Fibroblast of lung (primary cell): ENCODE measurements around the gene DAGLA. TPM values are rescaled to one million over a fixed set of nuclear protein-coding genes. Genes with fewer than 3 reads are reported as not detected.

Source experiments
- DNase-seq, 2 donors: peaks; one replicate each; pipeline versions ENCODE4 v3.0.0 to v3.0.0-alpha.2; 2010; ENCODE audit warnings: low read depth in 2 of 2
- H2AFZ ChIP-seq: 2 replicates; pipeline ENCODE4 v1.5.1; 2012; ENCODE audit warnings: low read length, control low read depth, inconsistent platforms
- H3K27ac ChIP-seq: 2 replicates; pipeline ENCODE4 v1.5.1; 2011; ENCODE audit warnings: low read length, control low read depth; ENCODE audit not compliant: insufficient read depth
- H3K27me3 ChIP-seq: 2 replicates; pipeline ENCODE4 v1.5.1; 2011; ENCODE audit warnings: mild to moderate bottlenecking, low read length; ENCODE audit not compliant: control insufficient read depth, insufficient read depth
- H3K36me3 ChIP-seq: 2 replicates; pipeline ENCODE4 v1.5.1; 2011; ENCODE audit warnings: low read length; ENCODE audit not compliant: control insufficient read depth, insufficient read depth
- H3K4me1 ChIP-seq: 2 replicates; pipeline ENCODE4 v1.5.1; 2011; ENCODE audit warnings: low read length; ENCODE audit not compliant: control insufficient read depth, insufficient read depth; ENCODE audit errors: extremely low read depth
- H3K4me2 ChIP-seq: 2 replicates; pipeline ENCODE4 v1.5.1; 2011; ENCODE audit warnings: low read length, control low read depth; ENCODE audit not compliant: insufficient read depth; ENCODE audit errors: extremely low read depth
- H3K4me3 ChIP-seq, 4 experiments: fragments of 200-600 bp in 1 of 4; sonication (generic) in 1 of 4; replicated peaks in 1 of 4; 2 replicates each; pipeline ENCODE4 v1.5.1; 2011 to 2016; ENCODE audit warnings: low read length in 4 of 4, low read depth in 3 of 4, mild to moderate bottlenecking in 3 of 4, control low read depth in 2 of 4, inconsistent platforms in 1 of 4, mixed read lengths in 1 of 4; ENCODE audit not compliant: insufficient read depth in 1 of 4; ENCODE audit errors: control extremely low read depth in 1 of 4
- H3K79me2 ChIP-seq: 2 replicates; pipeline ENCODE4 v1.5.1; 2012; ENCODE audit warnings: mild to moderate bottlenecking, low read length, inconsistent platforms; ENCODE audit not compliant: control insufficient read depth, insufficient read depth
- H3K9ac ChIP-seq: 2 replicates; pipeline ENCODE4 v1.5.1; 2011; ENCODE audit warnings: mild to moderate bottlenecking, low read length, control low read depth; ENCODE audit not compliant: insufficient read depth
- H3K9me3 ChIP-seq: 2 replicates; pipeline ENCODE4 v1.5.1; 2012; ENCODE audit warnings: low read depth, low read length; ENCODE audit not compliant: control insufficient read depth, insufficient read depth
- H4K20me1 ChIP-seq: 2 replicates; pipeline ENCODE4 v1.5.1; 2011; ENCODE audit warnings: low read length; ENCODE audit not compliant: control insufficient read depth, insufficient read depth; ENCODE audit errors: extremely low read depth
- EZH2 ChIP-seq: IDR thresholded peaks from 2 replicates; pipeline ENCODE4 v1.5.1; 2012; ENCODE audit warnings: low read length, control low read depth, mild to moderate bottlenecking; ENCODE audit errors: missing control alignments
- polyA plus RNA-seq, 2 donors: library from polyadenylated mRNA; depleted of rRNA in 1 of 2; stranded (reverse) in 1 of 2; unstranded in 1 of 2; fragments of >200 nt; gene quantifications; 2 replicates each; pipeline ENCODE4 v1.2.1, GENCODE V29; 2011 to 2012; ENCODE audit warnings: missing spikeins in 1 of 2
- total RNA-seq: library from RNA; depleted of rRNA; stranded (reverse); fragments of >200 nt; gene quantifications from 2 replicates; pipeline ENCODE4 v1.2.1, GENCODE V29; 2014
- TF ChIP-seq, protein P1 (sequence below), 2 donors: IDR thresholded peaks in 1 of 2; conservative IDR thresholded peaks in 1 of 2; 1 replicate in 1 of 2; 2 replicates in 1 of 2; pipeline ENCODE4 v1.5.1; 2011 to 2012; ENCODE audit warnings: low read length in 2 of 2, control low read depth in 1 of 2, inconsistent platforms in 1 of 2, low read depth in 1 of 2, mild to moderate bottlenecking in 1 of 2

Gene DAGLA
- total and polyA plus RNA-seq, 2 donors (not counting 1 experiment from before 2014, with no cell fraction given), result 1.00 to 2.0 TPM

DNA sequence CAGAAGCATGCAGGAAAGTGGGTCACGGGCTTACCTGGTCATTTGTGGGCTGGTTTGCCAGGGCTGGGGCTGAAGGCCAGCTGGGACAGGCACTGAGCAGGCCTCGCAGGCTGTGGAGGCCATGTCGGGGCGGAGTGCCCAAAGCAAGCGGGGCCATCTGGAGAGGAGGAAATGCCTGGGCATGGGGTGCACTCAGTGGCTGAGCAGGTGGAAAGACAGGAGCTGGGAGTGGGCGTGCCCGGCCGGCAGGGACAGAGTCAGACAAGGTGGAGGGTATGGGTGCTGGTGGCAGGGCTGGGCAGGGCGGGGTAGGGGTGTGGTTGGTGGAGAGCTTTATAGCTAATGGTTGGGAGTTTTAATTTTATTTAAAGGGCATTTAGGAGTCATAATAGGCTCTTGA is 27.4 kb downstream of the DAGLA start:
- no peaks in the 10 kb centered on the region for H3K27me3 ChIP-seq
- no peaks in the 10 kb centered on the region for H3K36me3 ChIP-seq
- no peak for TF ChIP-seq EZH2
- TF ChIP-seq, protein P1, sequence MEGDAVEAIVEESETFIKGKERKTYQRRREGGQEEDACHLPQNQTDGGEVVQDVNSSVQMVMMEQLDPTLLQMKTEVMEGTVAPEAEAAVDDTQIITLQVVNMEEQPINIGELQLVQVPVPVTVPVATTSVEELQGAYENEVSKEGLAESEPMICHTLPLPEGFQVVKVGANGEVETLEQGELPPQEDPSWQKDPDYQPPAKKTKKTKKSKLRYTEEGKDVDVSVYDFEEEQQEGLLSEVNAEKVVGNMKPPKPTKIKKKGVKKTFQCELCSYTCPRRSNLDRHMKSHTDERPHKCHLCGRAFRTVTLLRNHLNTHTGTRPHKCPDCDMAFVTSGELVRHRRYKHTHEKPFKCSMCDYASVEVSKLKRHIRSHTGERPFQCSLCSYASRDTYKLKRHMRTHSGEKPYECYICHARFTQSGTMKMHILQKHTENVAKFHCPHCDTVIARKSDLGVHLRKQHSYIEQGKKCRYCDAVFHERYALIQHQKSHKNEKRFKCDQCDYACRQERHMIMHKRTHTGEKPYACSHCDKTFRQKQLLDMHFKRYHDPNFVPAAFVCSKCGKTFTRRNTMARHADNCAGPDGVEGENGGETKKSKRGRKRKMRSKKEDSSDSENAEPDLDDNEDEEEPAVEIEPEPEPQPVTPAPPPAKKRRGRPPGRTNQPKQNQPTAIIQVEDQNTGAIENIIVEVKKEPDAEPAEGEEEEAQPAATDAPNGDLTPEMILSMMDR (conservative IDR thresholded peaks at IDR 0.05 in 1 of 2, IDR thresholded peaks at IDR 0.05 in 1 of 2; ENCODE audit: low read depth in 1 of 2, low read length in 2 of 2), result no peak
- H3K4me2 ChIP-seq, result no peak overlapping the region
- no peak overlapping the region for H3K4me3 ChIP-seq
- no peak for DNase-seq
- H3K9ac ChIP-seq, result no peak overlapping the region
- no peak overlapping the region for H2AFZ ChIP-seq
- no peaks in the 10 kb centered on the region for H4K20me1 ChIP-seq
- no peaks in the 10 kb centered on the region for H3K79me2 ChIP-seq
- H3K9me3 ChIP-seq, result no peaks in the 10 kb centered on the region
- no peak overlapping the region for H3K27ac ChIP-seq
- no peaks in the 10 kb centered on the region for H3K4me1 ChIP-seq

DNA sequence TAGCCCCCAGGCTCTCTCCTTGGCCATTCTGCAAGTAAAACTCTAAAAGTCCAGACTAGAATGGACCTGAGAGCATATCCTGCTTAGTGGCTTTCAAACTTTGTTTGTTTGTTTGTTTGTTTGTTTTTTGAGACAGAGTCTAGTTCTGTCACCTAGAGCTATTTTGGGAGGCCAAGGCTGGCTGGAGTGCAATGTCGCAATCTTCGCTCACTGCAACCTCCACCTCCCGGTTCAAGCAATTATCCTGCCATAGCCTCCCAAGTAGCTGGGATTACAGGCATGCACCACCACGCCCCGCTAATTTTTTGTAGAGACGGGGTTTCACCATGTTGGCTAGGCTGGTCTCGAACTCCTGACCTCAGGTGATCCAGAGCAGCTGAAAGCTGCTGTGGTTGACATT is 28.9 kb downstream of the DAGLA start:
- no peak for DNase-seq
- Histone ChIP-seq H3K4me3 (no peak overlapping the region), H3K4me2 (no peak overlapping the region), H3K27ac (no peak overlapping the region), H3K4me1 (no peaks in the 10 kb centered on the region), H3K36me3 (no peaks in the 10 kb centered on the region), H3K9ac (no peak overlapping the region), H4K20me1 (no peaks in the 10 kb centered on the region), H3K79me2 (no peaks in the 10 kb centered on the region), H3K9me3 (no peaks in the 10 kb centered on the region), H2AFZ (no peak overlapping the region), H3K27me3 (no peaks in the 10 kb centered on the region)
- TF ChIP-seq, protein P1 (conservative IDR thresholded peaks at IDR 0.05 in 1 of 2, IDR thresholded peaks at IDR 0.05 in 1 of 2; ENCODE audit: low read depth in 1 of 2, low read length in 2 of 2), result no peak
- TF ChIP-seq EZH2, result no peak

DNA sequence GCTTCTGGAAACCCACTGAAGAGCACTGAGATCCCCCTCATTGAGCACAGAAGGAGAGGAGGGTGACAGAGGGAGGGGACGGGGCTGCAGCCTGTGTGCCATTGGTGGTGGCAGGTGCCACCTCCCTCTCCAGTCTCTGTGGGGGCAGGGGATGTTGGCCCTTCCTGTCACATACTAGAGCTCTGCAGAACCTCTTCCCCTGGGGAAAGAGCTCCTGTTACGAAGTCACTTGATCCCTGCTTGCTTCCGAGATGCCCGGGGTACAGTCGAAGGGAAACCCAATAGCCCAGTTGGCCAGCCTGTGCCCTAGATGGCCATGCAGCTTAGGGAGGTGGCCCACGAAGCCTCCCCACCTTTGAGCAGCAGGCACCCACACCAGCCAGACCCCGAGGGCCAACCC is 29.4 kb downstream of the DAGLA start:
- H3K4me2 ChIP-seq, result no peak overlapping the region

More for the DNA sequence above, 29.4 kb downstream of the DAGLA start:
- Histone ChIP-seq H3K79me2 (no peaks in the 10 kb centered on the region), H3K27me3 (peaks cover under 1% of the 10 kb centered on the region), H4K20me1 (no peaks in the 10 kb centered on the region), H3K9ac (no peak overlapping the region), H3K4me1 (no peaks in the 10 kb centered on the region), H3K9me3 (no peaks in the 10 kb centered on the region), H3K36me3 (no peaks in the 10 kb centered on the region), H2AFZ (no peak overlapping the region), H3K4me3 (no peak overlapping the region), H3K27ac (no peak overlapping the region)
- no peak for DNase-seq
- TF ChIP-seq EZH2, result no peak
- TF ChIP-seq, protein P1 (conservative IDR thresholded peaks at IDR 0.05 in 1 of 2, IDR thresholded peaks at IDR 0.05 in 1 of 2; ENCODE audit: low read depth in 1 of 2, low read length in 2 of 2), result no peak
